NCI-H2107 (cell line): ENCODE data around the gene PGR.

Experiments used
- DNase-seq: peaks from one replicate; lab custom pipeline; 2025; lab: John Stamatoyannopoulos, UW

The PGR gene

DNA sequence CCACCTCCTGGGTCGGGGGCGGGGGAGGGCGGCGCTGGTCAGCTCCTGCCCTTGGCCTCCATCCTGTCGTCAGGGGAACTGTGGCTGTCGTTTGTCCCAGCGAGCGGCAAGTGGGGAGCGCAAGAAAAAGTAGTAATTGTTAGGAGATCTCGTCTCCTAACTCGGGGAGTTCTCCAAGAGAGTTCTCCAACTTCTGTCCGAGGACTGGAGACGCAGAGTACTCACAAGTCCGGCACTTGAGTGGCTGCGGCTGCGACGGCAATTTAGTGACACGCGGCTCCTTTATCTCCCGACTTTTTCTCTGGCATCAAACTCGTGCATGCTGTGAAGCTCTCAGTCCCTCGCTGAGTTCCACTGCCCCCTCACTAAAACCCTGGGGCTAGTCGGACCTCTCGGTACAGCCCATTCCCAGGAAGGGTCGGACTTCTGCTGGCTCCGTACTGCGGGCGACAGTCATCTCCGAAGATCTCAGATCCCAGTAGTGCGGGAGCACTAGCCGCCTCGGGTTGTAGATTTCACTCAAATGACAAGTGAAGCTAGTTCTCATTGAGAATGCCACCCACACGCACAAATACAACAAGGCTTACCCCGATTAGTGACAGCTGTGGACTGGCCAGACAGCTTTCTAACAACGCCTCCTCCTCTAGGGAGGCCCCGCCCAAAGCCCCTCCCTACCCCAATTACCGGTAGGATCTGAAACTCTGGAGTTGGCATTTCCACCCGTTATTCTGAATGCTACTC lies at the start of gene PGR:
TSS of gene PGR (minus strand) at position 611 of the 741 bp plus-strand sequence. CDS start 743 bp downstream, outside the sequence.
- DNase-seq, result no peak

DNA sequence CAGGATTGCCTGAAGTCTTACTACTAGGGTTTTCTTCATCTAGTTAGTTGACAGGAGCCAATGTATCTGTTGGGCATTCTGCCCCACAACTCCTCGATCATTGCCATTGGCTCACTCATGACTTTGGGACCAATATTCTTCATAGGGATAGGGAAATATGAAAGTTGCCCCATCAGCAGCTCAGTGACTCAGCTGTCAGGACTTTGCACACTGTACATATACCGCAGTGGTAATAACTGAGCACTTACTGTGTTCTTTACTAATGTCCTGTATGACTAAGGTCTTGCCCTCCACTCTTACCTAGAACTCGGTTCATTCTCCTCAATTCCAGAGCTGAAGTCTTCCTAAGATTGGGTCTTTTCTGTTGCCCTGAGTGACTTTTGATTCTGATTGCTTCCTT lies 46.8 kb upstream of the PGR start:
- no peak for DNase-seq

DNA sequence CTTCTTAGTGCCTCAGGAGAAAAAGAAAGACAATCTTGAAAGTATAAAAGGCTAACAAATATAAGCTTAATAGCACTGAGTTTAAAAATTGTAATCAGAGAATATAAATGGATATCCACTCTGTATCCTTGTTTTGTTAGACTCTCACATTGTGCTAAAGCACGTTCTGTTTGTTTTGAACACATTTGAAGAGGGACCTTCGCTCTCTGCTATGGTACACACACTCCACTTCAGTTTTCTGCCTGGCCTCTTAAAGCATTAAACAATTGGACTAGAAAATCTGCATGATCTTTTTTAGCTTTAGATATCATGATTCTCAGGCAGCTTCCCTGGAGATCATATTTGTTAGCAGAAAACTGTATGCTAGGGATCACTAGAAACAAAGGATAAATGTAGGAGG lies 40.3 kb upstream of the PGR start:
- no peak for DNase-seq

DNA sequence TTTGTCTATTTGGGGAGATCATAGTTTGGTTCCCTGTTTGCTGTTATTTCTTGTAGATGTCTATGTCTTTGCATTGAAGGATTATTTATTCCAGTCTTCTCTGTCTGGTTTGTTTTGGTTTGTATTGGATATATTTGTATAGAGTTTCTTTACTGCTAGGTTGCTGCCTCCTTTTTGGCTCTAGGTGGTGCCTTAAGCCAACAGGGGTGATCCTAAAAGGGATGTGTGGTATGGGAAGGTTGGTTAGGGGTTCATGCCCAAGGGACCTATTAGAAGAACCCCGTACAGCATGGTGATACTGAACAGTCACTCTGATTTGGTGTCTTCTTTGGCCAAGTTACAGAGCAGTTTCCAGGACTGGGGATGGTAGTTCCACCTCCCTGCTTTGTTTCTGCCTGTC lies 36.4 kb upstream of the PGR start:
- DNase-seq, result no peak

DNA sequence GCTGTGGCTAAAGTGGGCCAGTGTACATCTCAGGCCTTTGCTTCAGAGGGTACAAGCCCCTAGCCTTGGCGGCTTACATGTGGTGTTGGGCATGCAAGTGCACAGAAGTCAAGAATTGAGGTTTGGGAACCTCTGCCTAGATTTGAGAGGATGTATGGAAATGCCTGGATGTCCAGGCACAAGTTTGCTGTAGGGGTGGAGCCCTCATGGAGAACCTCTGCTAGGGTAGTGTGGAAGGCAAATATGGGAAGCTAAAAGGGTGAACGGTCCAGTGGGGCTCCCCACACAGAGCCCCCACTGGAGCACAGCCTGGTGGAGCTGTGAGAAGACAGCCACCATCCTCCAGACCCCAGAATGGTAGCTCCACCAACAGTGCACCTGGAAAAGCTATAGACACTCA lies 28.5 kb upstream of the PGR start:
- DNase-seq, result no peak

DNA sequence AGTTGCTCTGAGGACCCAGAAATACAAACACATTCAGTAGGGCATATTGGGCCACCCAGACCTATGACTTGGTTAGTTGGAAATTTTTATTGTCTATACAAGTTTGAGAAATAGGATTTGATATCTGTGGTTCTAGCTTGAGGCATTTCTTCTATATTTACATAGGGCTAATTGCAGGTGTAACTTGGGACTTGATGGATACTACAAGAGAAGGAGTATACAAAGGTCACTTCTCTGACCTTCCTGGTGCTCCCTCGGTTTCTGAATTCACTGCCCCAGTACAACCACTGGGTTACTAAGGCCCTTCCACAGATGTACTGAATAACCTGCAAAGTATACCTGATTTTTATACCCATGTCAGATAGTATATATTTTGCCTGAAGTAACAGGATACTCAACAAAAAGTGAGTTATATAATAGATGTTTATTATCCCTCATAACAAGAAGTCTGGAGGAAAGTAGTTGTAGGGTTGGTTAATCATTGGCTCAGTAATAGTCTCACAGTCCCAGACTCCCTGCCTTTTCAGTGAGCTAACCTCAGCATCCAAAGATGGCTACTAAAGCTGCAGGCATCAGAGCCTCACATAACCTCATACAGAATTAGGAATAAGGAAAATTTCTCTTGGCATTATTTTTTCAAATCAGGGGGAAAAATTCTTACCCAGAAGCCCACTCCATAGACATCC lies 8.8 kb upstream of the PGR start:
- no peak for DNase-seq

DNA sequence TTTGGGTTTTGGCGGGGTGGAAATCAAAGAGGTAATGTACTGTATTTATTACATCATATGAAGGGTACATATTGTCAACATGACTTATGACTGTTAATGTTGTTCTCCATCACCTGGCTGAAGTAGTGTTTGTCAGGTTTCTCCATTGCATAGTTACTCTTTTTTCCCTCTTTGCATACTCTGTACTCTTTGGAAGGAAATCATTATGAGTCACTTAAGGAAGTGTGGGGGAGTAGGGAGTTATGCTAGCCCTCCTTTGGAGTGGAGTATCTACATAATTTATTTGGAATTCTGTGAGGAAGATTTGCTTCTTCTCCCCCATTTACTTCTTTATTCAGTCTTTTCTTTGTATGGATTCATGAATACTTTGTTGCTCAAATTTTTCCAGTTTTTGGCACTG lies 3.6 kb upstream of the PGR start:
- DNase-seq, result no peak

DNA sequence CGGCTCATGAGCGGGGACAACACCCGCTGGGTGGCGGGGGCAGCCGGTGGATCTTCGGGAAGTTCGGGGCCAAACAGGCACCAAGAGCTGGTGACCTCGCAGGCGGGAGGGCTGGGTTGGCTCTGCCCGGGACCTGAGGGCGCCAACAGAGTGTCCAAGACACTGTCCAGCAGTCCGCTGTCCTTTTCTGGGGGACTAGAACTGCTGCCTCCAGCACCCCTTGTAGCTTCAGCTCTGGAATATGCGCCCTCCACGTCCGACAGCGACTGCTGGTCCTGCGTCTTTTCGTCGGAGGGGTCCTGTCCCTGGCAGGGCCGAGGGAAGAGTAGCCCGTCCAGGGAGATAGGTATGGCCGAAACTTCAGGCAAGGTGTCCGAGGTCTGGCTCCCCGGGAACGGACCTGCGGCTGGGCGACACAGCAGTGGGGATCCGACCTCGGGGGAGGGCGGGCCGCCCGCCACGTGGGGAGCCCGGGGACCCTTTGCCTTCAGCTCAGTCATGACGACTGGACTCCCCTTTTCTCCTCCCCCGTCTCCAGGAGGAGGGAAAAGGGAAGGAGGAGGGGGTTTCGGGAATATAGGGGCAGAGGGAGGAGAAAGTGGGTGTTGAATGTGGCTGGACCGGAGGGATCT lies 926 bp downstream of the PGR start:
- no peak for DNase-seq

DNA sequence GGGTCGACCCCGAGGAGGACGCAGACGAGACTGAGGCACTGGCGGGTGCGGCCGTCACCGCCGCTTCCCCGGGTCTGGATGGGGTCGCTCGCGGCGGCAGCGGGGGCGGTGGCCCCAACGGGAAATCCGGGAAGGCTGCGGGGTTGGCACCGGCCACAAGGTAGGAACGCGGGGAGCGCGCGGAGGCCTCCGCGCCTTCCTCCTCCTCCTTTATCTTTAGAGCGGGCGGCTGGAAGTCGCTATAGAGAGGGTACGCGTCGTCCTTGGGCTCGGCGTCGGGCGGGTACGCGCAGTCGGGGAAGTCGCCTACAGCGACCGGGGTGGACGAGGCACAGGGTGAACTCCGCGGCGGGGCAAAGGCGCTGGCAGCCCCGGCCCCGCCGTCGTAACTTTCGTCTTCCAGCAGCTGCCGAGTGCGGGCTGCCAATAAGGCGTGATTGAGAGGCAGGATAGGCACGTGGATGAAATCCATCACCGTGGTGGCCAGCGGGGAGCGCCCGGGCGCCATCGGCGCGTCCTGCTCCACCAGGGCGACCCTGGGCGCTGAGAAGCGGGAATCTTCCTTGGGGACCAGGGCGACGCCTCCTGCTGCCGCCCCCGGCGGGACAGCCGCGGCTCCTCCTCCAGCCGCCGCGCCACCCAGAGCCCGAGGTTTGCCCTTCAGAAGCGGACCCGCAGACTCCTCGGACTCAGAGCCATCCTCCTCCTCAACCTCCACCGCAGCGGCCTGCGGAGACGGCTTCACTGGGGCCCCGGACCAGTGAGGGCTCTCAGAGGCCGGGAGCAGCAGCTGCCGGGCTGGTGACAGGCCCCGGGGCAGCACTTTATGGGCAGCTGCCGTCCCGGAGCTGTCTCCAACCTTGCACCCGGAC lies 1.7 kb downstream of the PGR start:
- DNase-seq, result no peak

DNA sequence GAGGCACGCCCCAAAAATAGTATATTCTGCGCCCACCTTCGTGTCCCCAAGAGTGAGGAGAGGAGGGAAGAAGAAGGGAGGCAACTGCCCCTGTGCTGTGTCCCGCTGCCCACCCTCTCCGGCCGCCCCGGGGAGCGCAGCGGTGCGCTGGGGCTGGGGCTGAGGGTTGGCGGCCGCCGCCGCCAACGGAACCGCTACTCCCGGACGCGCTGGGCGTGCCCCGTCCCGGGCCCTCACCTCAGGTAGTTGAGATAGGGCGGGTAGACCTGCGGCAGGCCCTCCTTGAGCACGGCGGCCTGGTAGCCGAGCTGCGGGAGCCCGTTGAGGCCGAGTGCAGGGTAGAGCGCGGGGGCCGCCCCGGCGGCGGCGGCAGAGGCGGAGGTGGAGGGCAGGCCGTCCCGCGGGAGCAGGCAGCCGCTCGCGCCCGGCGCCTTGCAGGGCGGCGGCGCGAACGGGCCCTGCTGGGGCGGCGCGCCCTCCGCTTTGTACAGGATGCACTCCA lies 2.4 kb downstream of the PGR start:
- no peak for DNase-seq

DNA sequence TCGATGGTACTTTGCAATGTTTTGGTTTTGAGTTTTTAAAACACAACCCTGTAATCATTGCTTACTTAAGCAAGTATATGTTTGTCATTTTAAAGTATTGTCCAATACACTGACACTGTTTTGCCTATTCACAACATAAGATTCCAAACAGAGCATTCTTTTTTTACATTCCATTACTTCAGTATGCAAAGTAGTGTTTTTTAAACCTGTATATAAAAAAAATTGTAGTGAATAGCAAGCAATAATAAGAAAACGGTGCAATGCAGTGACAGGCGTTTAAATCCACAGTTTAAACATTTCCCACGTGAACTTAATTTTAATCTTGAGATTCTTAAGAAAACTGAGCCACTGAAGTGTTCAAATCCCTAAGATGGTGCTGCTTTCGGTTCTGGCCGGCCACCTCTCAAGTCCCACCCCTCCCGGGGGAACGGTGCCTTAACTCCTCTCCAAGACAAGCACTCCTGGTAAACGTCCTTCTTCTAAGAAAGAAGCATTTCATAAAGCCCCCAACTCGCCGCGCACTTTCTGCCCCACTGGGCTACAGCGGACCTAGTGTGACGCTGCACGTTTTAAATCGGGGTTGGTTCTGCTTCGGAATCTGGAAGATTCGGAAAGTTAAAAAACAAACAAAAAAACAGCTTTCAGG lies 2.9 kb downstream of the PGR start:
- DNase-seq, result no peak

DNA sequence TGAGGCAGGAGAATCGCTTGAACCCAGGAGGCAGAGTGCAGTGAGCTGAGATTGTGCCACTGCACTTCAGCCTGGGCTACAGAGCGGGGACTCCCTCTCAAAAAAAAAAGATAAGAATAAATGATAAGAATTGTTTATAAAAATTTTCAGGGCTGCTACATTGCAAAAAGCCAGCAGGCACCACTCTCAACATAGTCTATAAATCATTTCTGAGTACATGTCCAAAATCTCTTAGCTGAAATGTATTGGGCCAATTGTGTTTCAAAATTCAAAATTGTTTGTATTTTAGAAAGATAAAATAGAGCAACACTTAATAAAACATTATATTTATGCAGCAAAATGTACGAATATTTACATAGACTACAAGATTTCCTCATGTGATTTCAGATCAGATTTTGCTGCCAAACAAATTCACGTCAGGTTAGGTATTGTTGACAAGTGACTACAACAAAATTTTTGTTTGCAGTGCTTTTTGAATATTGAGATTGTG lies 13.9 kb downstream of the PGR start:
- no peak for DNase-seq

DNA sequence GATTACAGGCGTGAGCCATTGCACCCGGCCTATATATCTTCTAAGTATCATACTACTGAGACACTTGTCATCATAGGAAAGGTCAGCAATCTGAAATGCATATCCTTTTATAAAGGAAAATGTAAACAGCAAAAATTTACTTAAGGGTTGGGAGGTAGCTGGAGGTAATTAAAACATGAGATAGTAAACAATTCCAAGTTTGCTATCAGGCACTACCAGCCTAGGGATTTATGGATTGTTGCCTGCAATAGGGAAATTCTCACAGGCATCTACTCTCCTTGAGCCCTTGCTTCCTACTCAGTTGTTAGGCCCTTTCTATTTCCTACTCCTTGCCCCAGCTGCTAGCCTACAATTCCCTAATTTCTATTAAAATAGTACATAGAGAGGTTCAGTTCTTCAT lies 16.1 kb downstream of the PGR start:
- no peak for DNase-seq

DNA sequence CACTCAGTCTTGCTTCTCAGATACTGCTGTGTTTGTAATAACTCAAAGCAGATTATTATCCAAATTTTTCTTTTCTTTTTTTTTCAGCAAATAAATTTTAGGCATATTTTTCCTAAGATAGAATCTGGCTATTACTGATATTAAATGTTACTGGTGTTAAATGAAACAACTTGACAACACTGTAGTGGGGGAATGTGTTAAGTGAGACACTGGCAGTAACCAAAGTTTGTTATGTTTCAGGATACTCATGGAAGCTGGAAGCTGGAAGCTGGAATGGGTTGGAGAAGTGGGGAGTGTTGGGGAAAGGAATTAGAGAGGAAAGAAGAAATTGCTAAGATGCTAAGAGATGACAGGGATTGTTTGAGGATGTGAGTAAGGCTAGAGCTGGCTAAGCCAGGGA lies 24.9 kb downstream of the PGR start:
- no peak for DNase-seq

DNA sequence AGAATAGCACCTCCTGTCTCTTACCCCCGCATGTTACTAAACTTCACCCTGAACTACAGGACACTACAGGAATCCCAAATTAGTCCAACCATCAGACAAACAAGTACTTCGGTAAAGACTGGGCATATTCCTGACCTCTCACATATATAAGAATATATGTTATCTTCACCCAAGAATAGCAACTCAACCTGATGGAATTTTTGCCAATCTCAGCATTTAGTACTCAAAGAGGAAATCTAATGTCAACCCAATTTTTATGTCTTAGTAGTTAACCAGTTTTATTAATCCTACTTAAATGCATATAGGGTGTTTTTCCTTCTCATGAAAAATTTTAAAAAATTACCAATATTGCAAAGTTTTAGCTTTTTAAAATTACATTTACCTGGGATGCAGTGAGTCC lies 26.2 kb downstream of the PGR start:
- no peak for DNase-seq

DNA sequence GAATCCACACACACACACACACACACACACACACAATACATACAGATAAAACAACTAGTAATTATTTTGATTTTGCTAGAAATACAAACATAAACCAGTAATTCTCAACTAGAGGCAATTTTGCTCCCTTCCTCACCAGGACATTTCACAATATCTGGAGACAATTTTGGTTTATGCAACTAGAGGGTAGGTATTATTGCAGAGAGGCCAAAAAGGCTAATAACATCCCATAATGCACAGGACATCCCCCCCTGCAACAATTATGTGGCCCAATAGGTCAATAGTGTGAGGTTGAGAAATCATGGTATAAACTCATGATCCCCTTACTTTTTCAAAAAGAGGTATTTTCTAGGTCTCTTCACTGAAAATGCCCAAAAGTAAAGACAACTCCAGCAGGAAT lies 29.0 kb downstream of the PGR start:
- DNase-seq, result no peak

DNA sequence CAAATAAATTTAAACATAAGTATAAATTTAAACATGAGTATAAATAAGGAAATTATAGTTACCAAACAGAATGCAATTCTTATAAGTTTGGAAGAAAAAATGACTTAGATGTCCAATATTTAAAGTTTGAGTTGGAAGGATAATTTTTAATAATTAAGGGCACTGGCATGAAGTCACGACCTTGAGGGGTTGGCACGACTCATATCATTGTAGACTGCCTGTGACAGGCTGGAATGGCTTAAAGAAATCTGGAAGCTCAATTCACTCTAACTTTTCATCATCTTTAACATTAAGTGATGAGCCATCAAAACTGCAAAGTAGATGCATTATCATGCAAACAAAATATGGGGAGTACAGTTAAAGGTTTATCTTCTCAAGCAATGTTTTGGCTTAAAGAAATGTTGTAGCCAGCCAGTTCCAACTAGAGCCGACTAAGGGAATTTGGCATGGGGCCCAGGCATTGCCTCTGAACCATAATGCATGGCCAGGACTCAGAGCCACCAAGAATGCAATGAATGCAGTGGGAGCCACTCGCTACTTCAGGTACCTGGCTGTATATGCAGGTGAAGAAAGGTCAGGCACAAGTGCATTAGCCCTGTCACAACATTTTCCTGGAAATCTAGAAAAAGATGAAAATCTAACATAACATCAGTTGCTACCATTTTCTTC lies 33.4 kb downstream of the PGR start:
- no peak for DNase-seq

DNA sequence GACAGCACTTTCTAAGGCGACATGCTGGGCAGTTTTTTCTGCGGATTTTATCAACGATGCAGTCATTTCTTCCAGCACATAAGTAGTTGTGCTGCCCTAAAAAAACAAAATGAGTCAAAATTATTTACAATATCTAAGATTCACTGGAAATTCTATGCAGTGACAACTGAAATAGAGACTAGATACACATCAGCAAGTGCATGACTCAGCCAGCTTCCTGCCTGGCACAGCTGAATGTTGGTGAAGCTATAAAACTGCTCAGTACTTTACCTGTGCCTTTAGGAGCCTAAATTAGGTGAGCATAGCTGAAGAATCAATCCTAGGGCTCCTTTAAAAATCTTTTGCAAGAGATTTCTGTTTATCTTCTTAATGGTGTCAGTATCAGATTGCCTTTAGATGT lies 37.8 kb downstream of the PGR start:
- DNase-seq, result no peak

DNA sequence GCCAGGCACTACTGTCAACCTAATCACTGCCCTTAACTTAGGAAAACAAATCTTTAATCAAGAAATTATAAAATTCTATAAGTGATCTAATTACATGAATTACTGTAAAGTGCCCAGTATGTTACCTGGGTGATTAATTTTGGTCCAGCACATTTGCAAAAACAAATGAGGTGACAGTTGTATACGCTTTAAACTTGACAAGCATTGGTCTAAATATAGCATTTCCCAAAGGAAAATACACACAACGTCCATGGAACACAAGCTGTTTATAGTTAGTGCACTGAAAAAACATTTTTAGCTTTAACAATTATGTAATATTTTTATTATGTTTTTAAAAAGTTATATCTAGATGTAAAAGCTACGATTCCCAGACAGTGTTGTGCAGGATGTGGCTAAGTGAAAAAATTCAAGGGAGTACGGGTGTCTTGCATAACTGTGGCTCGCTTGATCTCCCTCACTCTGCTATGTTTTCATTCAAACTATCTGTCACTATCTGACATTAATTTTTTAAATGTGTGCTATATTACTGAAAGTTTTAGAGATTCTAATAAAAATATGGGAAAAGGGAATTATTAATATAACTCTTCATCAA lies 38.8 kb downstream of the PGR start:
- DNase-seq, result no peak

DNA sequence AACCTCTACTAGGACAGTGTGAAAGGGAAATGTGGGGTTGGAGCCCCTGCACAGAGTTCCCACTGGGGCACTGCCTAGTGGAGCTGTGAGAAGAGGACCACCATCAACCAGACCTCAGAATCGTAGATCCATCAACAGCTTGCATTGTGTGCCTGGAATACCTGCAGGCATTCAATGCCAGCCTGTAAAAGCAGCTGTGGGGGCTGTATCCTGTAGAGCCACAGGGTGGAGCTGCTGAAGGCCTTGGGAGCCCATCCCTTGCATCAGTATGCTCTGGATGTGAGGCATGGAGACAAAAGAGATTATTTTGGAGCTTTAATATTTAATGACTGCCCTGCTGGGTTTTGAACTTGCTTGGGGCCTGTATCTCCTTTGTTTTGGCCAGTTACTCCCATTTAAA lies 46.3 kb downstream of the PGR start:
- no peak for DNase-seq

DNA sequence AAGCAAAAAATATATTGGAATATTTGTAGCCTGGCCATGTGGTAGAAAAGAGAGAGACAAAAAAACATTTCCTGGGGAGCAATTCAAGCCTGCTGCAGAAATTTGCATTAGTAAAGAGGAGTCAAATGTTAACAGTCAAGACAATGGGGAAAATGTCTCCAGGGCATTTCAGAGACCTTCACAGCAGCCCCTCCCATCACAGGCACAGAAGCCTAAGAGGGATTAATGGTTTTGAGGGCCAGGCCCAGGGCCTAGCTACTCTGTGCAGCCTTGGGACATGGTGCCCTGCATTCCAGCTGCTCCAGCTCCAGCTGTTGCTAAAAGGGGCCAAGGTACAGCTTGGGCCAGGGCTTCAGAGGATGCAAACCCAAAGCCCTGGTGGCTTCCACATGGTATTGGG lies 46.8 kb downstream of the PGR start:
- no peak for DNase-seq
